HG02943 (cell line): ENCODE results near the gene DYRK1A.
"Not testable (repeated sequence)": the region's sequence is repeated elsewhere in the genome, so short reads cannot be mapped to it uniquely, and the experiment has no call there.

Source experiments
- ATAC-seq: cut with Tn5 transposase; IDR thresholded peaks from one replicate; pipeline ENCODE4 v1.9.1; 2021; ENCODE audit warnings: mild to moderate bottlenecking, low read depth, moderate library complexity; ENCODE audit not compliant: unreplicated experiment

DYRK1A gene

GRCh38 chr21:37516998-37517397 is 150.4 kb downstream of the DYRK1A start:
- no peak for ATAC-seq

DNA sequence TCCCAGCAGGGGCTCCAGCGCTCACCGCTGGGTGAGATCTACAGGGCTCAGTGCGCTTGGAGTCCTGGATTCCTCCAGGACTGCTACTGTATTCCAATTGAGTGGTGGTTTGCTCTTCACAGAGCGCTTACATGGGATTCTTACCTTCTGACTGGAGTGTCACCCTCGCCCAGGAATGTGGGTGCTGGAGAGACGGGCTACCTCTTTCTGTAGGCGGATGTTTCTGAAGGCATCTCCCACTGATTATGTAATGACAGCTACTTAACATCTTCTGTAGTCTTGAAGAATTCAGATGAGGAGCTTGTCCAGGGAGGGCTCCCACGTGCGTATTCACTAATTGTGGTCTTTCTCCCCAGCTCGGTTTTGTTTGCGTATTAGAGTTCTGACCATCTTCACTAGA is 154.2 kb downstream of the DYRK1A start:
- ATAC-seq = no peak

GRCh38 chr21:37521658-37522057 is 155.1 kb downstream of the DYRK1A start:
- ATAC-seq = no peak

- no peak for ATAC-seq
Measured at GRCh38 chr21:37522641-37523295, 156.2 kb downstream of the DYRK1A start.

- not testable (repeated sequence) for ATAC-seq
Measured at GRCh38 chr21:37524944-37525343, 158.4 kb downstream of the DYRK1A start.

DNA sequence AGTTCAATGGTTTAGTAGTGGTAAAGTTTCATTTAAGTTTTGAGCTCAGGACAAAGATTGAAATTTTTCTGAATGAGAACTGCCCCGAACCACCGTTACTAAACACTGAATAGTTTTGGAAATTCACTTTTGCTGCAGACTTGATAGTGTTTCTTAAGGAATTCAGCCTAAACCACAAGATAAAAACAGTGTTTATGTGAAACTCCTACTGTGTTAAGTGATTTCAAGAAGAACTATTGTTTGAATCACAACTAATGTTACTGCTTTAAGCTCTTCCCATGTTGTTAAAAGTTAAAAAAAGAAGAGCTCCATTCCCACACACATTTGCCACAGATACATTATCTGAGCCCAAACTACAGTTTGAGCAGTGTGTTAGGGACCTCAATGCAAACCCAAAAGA is 159.2 kb downstream of the DYRK1A start:
- ATAC-seq = no peak

GRCh38 chr21:37527103-37527502 is 160.5 kb downstream of the DYRK1A start:
- ATAC-seq = no peak

- ATAC-seq = no peak
Measured at GRCh38 chr21:37527716-37528115, 161.1 kb downstream of the DYRK1A start.

DNA sequence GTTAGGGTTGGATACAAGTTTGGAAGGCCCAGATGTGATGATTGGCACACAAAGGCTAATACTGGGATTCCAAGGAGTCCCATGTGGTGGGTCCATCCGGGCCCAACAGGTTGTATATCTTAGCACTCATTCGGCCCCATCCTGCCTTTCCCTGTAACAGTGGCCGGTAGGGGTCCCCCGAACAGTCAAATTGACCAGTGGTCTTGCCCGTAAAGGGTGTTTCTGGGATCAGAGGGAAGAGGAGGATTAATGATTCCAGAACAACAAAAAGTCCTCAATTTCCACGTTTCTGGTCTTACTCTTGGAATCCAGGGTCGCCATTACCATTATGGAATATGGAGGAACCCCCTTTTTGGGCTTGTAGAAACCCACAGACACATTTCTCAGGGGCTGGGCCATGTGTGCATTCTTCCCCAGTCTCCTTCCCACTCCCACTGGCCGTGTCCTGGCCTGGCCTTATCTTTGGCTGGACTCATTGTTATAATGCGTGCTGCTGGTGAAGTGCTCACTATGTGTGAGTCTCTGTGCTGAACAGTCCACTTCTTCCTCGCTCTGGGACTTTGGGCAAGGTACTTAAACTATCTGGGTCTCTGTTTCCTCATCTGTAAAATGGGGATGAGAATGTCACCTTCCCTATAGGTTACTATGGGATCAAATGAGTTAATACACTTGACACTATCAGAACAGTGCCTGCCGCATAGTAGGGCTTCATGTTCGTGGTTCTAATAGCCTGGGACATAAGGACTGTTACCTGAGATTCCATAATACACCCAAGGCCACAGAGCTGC is 161.8 kb downstream of the DYRK1A start:
- ATAC-seq = no peak

DNA sequence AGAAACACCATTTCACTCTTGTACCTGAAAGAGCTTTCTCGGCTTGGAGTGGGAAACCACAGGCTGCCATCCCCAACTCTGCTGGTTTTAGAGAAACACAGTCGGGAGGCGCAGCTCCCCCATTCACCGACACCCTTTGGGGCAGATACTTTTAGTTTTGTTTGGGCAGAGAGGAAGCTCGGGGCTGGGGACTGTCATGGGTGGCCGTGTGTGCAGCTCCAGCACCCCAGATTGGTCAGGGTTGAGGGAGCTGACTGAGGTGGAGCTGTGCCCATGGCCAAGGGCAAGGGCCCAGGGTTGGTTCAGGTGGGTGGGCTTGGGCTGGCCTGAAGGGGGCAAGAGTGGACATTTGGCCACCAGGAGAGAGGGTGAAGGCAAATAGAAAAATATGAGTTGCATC is 163.1 kb downstream of the DYRK1A start:
- ATAC-seq = no peak

DNA sequence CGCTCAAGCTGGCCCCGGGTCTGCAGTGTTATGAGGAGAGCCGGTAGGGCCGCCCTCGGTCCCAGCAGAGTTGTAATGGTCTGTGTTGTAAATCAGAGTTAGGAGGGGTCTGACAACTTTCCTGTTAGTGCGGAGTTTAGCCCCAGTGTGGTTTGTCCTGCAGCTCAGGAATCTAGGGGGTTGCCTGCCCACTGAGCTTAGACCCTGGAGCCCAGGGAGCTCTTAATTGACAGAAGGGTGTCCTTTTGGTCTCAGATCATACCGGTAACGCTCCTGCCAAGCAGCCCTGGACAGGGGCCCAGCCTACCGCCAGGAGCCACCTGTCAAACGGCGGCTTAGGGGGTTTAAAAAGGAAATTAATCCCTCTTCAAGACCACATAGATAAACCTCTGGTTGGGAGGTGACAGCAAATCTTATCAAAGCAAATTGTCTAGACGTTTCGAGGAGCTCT is 164.4 kb downstream of the DYRK1A start:
- no peak for ATAC-seq

GRCh38 chr21:37531431-37531932 is 164.9 kb downstream of the DYRK1A start:
- no peak for ATAC-seq

DNA sequence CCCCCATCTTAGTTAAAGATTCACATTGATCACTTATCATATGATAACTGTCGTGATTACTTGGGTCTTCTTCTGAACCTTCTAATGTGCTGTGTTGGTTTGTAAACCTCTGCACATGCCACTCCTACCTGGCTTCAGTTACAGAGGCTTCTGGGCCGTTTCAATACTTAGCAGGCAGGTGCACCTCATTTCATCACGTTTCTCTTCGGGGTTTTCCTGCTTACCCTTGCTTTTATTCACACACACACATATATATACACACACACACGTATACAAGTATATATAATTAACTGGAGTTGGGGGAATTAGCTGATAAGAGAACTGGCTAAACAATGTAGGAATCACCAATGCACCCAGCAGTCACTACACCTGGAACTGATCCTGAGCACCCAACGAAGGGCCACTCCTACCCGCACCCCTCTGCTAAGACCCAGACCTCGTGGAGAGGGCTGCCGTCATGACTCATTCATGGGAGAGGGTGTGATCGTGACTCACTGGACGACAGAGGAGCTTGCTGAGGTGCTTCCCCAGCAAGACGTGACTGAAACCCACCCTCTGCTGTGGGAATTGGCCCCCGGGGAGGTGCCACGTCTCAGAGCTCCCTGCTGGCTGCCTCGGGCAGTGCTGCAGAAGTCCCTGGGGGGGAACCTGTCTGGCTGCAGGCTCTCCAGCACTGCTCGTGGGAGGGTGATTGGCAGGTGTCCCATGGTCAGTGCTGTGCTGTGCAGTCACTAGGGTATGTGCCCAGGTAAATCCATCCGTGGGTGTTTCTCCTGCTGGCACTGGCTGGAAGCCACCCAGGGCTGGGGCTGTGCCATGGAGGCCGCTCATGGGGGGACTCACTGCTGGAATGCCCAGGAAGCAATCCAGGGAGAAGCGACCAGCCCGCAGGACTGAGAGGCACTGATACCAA is 166.6 kb downstream of the DYRK1A start:
- ATAC-seq = no peak

DNA sequence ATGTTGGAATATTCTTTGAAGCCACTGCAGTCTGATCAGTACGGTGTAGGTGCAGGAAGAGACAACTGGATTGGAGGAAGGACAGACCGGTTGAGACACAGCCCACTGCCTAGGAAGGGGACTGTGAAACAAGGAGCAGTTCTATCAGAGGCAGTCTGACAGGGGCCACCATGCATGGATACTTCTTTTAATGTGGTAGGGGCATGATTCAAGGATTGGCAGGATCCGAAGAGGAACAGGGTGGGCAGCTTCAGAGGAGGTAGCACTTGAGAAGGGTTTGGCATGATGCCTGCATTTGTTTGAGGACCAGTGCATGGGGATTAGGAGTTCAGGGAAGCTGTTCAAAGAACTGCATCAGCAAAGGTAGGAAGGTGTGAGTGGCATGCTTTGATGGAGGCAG is 167.9 kb downstream of the DYRK1A start:
- no peak for ATAC-seq

- ATAC-seq = no peak
Measured at GRCh38 chr21:37535130-37535529, 168.6 kb downstream of the DYRK1A start.

GRCh38 chr21:37535672-37536071 is 169.1 kb downstream of the DYRK1A start:
- no peak for ATAC-seq

DNA sequence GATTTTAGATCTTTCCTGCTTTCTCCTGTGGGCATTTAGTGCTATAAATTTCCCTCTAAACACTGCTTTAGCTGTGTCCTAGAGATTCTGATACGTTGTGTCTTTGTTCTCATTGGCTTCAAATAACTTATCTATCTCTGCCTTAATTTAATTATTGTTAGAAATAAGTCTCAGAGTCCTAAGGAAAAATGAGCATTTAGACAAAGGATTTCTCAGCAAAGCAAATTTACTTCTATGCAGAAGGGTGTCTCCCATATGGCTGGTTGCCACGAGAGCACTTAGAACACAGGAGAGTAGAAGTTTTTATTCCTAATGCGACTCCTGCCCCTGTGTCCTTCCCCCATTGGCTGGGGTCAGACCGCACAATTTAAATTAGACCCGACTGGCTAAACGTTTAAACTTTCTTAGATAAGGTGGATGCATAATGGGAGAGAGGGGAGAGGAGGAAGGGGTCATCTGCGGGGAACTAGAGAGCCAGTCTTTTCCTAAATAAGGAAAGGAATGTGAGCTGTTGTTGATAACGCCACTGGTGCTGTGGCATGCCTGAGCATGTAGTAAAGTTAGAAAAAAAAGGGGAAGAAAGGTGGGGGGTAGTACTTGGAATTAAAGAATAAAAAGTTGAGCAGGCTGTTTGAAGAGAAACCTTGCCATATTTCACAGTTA is 170.2 kb downstream of the DYRK1A start:
- no peak for ATAC-seq

DNA sequence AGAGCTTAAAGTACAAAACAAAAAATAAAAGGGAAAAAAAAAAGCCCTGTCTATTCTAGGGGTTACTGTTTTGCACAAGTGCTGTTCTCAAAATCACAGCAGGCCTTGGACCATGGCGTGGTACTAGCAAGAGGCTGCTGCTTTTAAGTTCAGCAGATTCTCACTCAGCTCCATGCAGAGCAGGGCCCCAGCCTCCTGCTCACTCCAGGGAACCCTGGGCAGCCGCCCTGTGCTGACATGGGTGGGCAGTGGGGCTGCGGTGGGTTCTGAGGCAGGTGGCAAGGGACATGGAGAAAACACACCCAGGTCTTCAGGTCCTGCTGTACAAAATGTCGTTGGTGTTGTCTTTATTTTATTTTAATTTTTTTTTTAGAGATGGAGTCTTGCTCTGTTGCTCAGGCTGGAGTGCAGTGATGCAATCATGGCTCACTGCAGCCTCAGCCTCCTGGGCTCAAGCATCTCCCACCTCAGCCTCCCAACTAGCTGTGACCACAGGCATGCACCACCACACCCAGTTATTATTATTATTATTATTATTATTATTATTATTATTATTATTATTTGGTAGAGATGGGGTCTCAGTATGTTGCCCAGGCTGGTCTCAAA is 170.9 kb downstream of the DYRK1A start:
- ATAC-seq = no peak

DNA sequence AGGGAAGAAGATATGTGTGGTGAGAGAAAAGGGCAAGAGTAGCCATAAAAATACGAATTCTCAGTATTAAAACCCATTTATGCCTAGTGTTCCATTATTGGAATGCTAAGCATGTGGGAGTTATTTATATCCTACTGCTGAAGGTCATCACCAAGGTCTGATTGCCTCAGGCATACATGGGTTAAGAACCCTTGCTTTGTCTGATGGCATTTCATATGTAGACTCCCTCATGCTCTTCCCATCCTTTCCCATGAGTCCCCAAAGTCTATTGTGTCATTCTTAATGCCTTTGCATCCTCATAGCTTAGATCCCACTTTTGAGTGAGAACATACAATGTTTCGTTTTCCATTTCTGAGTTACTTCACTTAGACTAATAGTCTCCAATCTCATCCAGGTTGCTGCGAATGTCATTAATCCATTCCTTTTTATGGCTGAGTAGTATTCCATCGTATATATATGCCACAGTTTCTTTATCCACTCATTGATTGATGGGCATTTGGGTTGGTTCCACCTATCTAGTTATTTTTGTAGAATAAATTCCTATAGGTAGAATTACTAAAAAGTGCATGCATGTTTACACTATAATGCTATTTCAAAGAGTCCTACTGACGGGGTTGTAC is 172.5 kb downstream of the DYRK1A start:
- no peak for ATAC-seq
